ENCODE results near the gene CSTF3. TPM values are rescaled to one million over a fixed set of nuclear protein-coding genes. Genes with fewer than 3 reads are reported as not detected.

CSTF3 gene
- total and polyA plus RNA-seq, 10 of the 15 experiments (the other 5 are each of a cell fraction or from before 2014, with no cell fraction given) = 25.4 to 63.5 (median 49.5) TPM

- no peak for ATAC-seq
- 98% methylated on average over 5 of the region's 5 CpGs for WGBS (ENCODE audit: insufficient coverage, insufficient replicate concordance, low lambda C conversion rate, missing lambda C conversion rate)
- no TSS peak for BruUV-seq (replicated peaks)
Measured at GRCh38 chr11:33172345-33172744, 11.1 kb upstream of the CSTF3 start.

More at GRCh38 chr11:33172345-33172744, 11.1 kb upstream of the CSTF3 start:
- no peak for DNase-seq (ENCODE audit: low read depth, low spot score)
- Histone ChIP-seq H3K27ac (ENCODE audit: control insufficient read depth, insufficient read depth) (no peak overlapping the region), H3K4me3 (no peak overlapping the region), H2AFZ (ENCODE audit: control insufficient read depth, low read depth, low read length) (no peak overlapping the region), H3K36me3 (ENCODE audit: control insufficient read depth in 2 of 2, insufficient read depth in 2 of 2, low read length in 1 of 2) (no peaks in the 10 kb centered on the region), H3K4me2 (ENCODE audit: control insufficient read depth, insufficient read depth) (no peak overlapping the region), H3K4me1 (ENCODE audit: control insufficient read depth, insufficient read depth, low read length) (no peaks in the 10 kb centered on the region), H3K27me3 (replicated peaks in 1 of 2; ENCODE audit: control insufficient read depth in 2 of 2, insufficient read depth in 2 of 2, low read length in 1 of 2) (no peaks in the 10 kb centered on the region), H4K20me1 (ENCODE audit: control insufficient read depth, insufficient read depth) (no peaks in the 10 kb centered on the region), H3K79me2 (ENCODE audit: control insufficient read depth, insufficient read depth, low read length) (no peaks in the 10 kb centered on the region), H3K9ac (ENCODE audit: control insufficient read depth, insufficient read depth, low read length) (no peak overlapping the region), H3K9me3 (replicated peaks; ENCODE audit: control insufficient read depth, insufficient read depth, low read length) (no peaks in the 10 kb centered on the region)
- no peak for FAIRE-seq
- intact Hi-C loops (cut with micrococcal nuclease; ENCODE audit: unreplicated experiment) = no loop called here
- no peak for TF ChIP-seq CEBPB (IDR thresholded peaks at IDR 0.05; ENCODE audit: borderline replicate concordance in 1 of 2, low read depth in 2 of 2, low read length in 2 of 2)
- TF ChIP-seq TBL1XR1 (IDR thresholded peaks at IDR 0.05; ENCODE audit: low read depth, low read length) = no peak
- TF ChIP-seq NKRF (conservative IDR thresholded peaks at IDR 0.05) = no peak
- TF ChIP-seq CHD4 (IDR thresholded peaks at IDR 0.05) = no peak
- no peak for TF ChIP-seq CBX3 (IDR thresholded peaks at IDR 0.05; ENCODE audit: borderline replicate concordance, low read depth)
- TF ChIP-seq JUND (IDR thresholded peaks at IDR 0.05; ENCODE audit: low read depth, low read length) = no peak
- no peak for TF ChIP-seq ATF7 (IDR thresholded peaks at IDR 0.05; ENCODE audit: low read depth)
- no peak for TF ChIP-seq POU2F2 (IDR thresholded peaks at IDR 0.05; ENCODE audit: borderline replicate concordance, low read depth, low read length)
- TF ChIP-seq HCFC1 (IDR thresholded peaks at IDR 0.05; ENCODE audit: low read length) = no peak
- in situ Hi-C loops (cut with MboI) = no loop called here
- ChIA-PET POLR2A (no interaction called here), CTCF (interaction anchor here (1.6 kb wide), 1 partner anchor 18 kb away, joined by 4 read pairs; no protein-coding TSS in a partner anchor), RAD21 (ENCODE audit: unreplicated experiment) (no interaction called here), SMC1A (ENCODE audit: uncharacterized antibody, unreplicated experiment) (no interaction called here)

Data from GM12878 (cell line).